ENCODE data around the gene GLCE. TPM values are rescaled to one million over a fixed set of nuclear protein-coding genes. Genes with fewer than 3 reads are reported as not detected.

GLCE gene
- polyA plus RNA-seq, 1 experiment: 7.1 TPM

GRCh38 chr15:69313432-69314000, 153.1 kb downstream of the GLCE start:
- H3K27me3 ChIP-seq (ENCODE audit: control insufficient read depth, insufficient read depth, low read length): no peaks in the 10 kb centered on the region
- TF ChIP-seq CTCF (IDR thresholded peaks at IDR 0.05; ENCODE audit: insufficient read depth, low read depth, low read length): no peak
- POLR2A ChIA-PET: no interaction called here
- no peaks in the 10 kb centered on the region for H3K36me3 ChIP-seq (ENCODE audit: control insufficient read depth, insufficient read depth, low read length)
- DNase-seq (ENCODE audit: low read depth): no peak
- no peak overlapping the region for H3K4me3 ChIP-seq (ENCODE audit: low read depth, low read length)
- CTCF ChIA-PET: interaction anchor here (1.4 kb wide), 1 partner anchor 29 kb away, joined by 3 read pairs; no protein-coding TSS in a partner anchor

GRCh38 chr15:69314131-69314530, 153.7 kb downstream of the GLCE start:
- no peak for TF ChIP-seq CTCF (IDR thresholded peaks at IDR 0.05; ENCODE audit: insufficient read depth, low read depth, low read length)
- CTCF ChIA-PET: no interaction called here

GRCh38 chr15:69314736-69315135, 154.3 kb downstream of the GLCE start:
- POLR2A ChIA-PET: no interaction called here
- H3K36me3 ChIP-seq (ENCODE audit: control insufficient read depth, insufficient read depth, low read length): no peaks in the 10 kb centered on the region
- CTCF ChIA-PET: interaction anchor here (0.6 kb wide), 1 partner anchor 73 kb away, joined by 3 read pairs; no protein-coding TSS in a partner anchor
- H3K27me3 ChIP-seq (ENCODE audit: control insufficient read depth, insufficient read depth, low read length): no peaks in the 10 kb centered on the region
- no peak overlapping the region for H3K4me3 ChIP-seq (ENCODE audit: low read depth, low read length)
- TF ChIP-seq CTCF (IDR thresholded peaks at IDR 0.05; ENCODE audit: insufficient read depth, low read depth, low read length): no peak
- DNase-seq (ENCODE audit: low read depth): no peak

More at GRCh38 chr15:69314131-69314530, 153.7 kb downstream of the GLCE start:
- POLR2A ChIA-PET: no interaction called here
- Histone ChIP-seq H3K36me3 (ENCODE audit: control insufficient read depth, insufficient read depth, low read length) (no peaks in the 10 kb centered on the region), H3K4me3 (ENCODE audit: low read depth, low read length) (no peak overlapping the region), H3K27me3 (ENCODE audit: control insufficient read depth, insufficient read depth, low read length) (no peaks in the 10 kb centered on the region)
- no peak for DNase-seq (ENCODE audit: low read depth)

- CTCF ChIA-PET: interaction anchor here (0.6 kb wide), 1 partner anchor 18 kb away, joined by 3 read pairs; no protein-coding TSS in a partner anchor
- Histone ChIP-seq H3K36me3 (ENCODE audit: control insufficient read depth, insufficient read depth, low read length) (no peaks in the 10 kb centered on the region), H3K4me3 (ENCODE audit: low read depth, low read length) (no peak overlapping the region), H3K27me3 (ENCODE audit: control insufficient read depth, insufficient read depth, low read length) (no peaks in the 10 kb centered on the region)
- POLR2A ChIA-PET: no interaction called here
- DNase-seq (ENCODE audit: low read depth): no peak
- no peak for TF ChIP-seq CTCF (IDR thresholded peaks at IDR 0.05; ENCODE audit: insufficient read depth, low read depth, low read length)
These were observed 155.1 kb downstream of the GLCE start for GRCh38 chr15:69315402-69316110.

GRCh38 chr15:69316291-69316690, 155.9 kb downstream of the GLCE start:
- Histone ChIP-seq H3K4me3 (ENCODE audit: low read depth, low read length) (no peak overlapping the region), H3K27me3 (ENCODE audit: control insufficient read depth, insufficient read depth, low read length) (no peaks in the 10 kb centered on the region), H3K36me3 (ENCODE audit: control insufficient read depth, insufficient read depth, low read length) (no peaks in the 10 kb centered on the region)
- ChIA-PET CTCF (interaction anchor here (0.6 to 1.3 kb wide), 2 partner anchors 12 to 18 kb away, joined by 3 read pairs; no protein-coding TSS in a partner anchor), POLR2A (no interaction called here)
- DNase-seq (ENCODE audit: low read depth): no peak
- no peak for TF ChIP-seq CTCF (IDR thresholded peaks at IDR 0.05; ENCODE audit: insufficient read depth, low read depth, low read length)

Data from BJ (cell line).